ENCODE measurements around the gene NXN.

DNA sequence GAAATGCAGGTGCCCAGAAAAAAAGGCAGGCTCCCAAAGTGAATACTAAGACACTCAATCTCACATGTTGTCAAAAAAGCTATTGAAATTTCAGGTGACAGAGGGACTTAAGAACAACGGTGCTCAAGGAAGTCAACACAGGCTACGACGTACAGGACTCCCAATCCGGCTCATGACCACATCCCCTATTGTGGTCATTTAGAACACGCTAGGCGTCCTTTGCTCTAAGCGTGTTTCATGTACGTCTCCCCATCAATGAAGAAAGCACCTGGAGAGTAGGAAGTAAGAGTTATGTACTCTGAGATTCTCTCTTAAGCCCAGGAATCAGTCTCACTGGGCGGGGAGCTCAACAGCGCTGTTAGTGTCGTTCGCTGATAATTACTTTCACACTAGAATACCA is 103.3 kb downstream of the NXN start:
- TF ChIP-seq CTCF (IDR thresholded peaks at IDR 0.05) = no peak
- TF ChIP-seq POLR2A (IDR thresholded peaks at IDR 0.05) = no peak
